Osteoblast (primary cell): ENCODE data around the gene ELP4. TPM values are rescaled to one million over a fixed set of nuclear protein-coding genes. Genes with fewer than 3 reads are reported as not detected.
"Not testable (repeated sequence)": the region's sequence is repeated elsewhere in the genome, so short reads cannot be mapped to it uniquely, and the experiment has no call there.

Experiments used
- DNase-seq: peaks from one replicate; pipeline ENCODE4 v3.0.0; 2011; ENCODE audit warnings: low spot score, mixed read lengths; ENCODE audit not compliant: insufficient read length; ENCODE audit errors: missing footprints
- H2AFZ ChIP-seq: 2 replicates; pipeline ENCODE4 v1.6.0; 2011; ENCODE audit warnings: mild to moderate bottlenecking, low read length
- H3K27ac ChIP-seq: 2 replicates; pipeline ENCODE4 v1.5.1; 2011; ENCODE audit warnings: mild to moderate bottlenecking, low read depth, low read length, moderate library complexity
- H3K27me3 ChIP-seq: 2 replicates; pipeline ENCODE4 v1.6.0; 2012; ENCODE audit warnings: mild to moderate bottlenecking, control low read depth, inconsistent platforms, low read length, moderate library complexity; ENCODE audit not compliant: insufficient read depth
- H3K36me3 ChIP-seq: 2 replicates; pipeline ENCODE4 v1.5.1; 2011; ENCODE audit warnings: mild to moderate bottlenecking, low read length, control low read depth, moderate library complexity; ENCODE audit not compliant: insufficient read depth
- H3K4me1 ChIP-seq: 2 replicates; pipeline ENCODE4 v1.5.1; 2011; ENCODE audit warnings: mild to moderate bottlenecking, low read length, control low read depth, moderate library complexity; ENCODE audit not compliant: insufficient read depth
- H3K4me2 ChIP-seq: 2 replicates; pipeline ENCODE4 v1.6.0; 2011; ENCODE audit warnings: mild to moderate bottlenecking, low read length; ENCODE audit not compliant: insufficient read depth
- H3K4me3 ChIP-seq: fragments of 200-600 bp; sonication (generic); 3 replicates; pipeline ENCODE4 v1.5.1; 2012; ENCODE audit warnings: mild to moderate bottlenecking, low read length, inconsistent platforms; ENCODE audit not compliant: insufficient read depth
- H3K79me2 ChIP-seq: 2 replicates; pipeline ENCODE4 v1.6.0; 2012; ENCODE audit warnings: mild to moderate bottlenecking, low read length, control low read depth, inconsistent platforms; ENCODE audit not compliant: insufficient read depth
- H3K9me3 ChIP-seq: 2 replicates; pipeline ENCODE4 v1.5.1; 2011; ENCODE audit warnings: low read depth, low read length, control low read depth
- H4K20me1 ChIP-seq: 2 replicates; pipeline ENCODE4 v1.6.0; 2012; ENCODE audit warnings: mild to moderate bottlenecking, low read length, control low read depth; ENCODE audit not compliant: insufficient read depth
- total RNA-seq: library from RNA; depleted of rRNA; stranded (reverse); fragments of >200 nt; gene quantifications from 2 replicates; pipeline ENCODE4 v1.2.3, GENCODE V29; 2012
- TF ChIP-seq, protein P1 (sequence below): IDR thresholded peaks from 2 replicates; pipeline ENCODE4 v1.5.1; 2011; ENCODE audit warnings: mild to moderate bottlenecking, low read depth, low read length, moderate library complexity; ENCODE audit errors: extremely low read depth

The ELP4 gene
- total RNA-seq, 1 donor: 16.3 TPM

DNA sequence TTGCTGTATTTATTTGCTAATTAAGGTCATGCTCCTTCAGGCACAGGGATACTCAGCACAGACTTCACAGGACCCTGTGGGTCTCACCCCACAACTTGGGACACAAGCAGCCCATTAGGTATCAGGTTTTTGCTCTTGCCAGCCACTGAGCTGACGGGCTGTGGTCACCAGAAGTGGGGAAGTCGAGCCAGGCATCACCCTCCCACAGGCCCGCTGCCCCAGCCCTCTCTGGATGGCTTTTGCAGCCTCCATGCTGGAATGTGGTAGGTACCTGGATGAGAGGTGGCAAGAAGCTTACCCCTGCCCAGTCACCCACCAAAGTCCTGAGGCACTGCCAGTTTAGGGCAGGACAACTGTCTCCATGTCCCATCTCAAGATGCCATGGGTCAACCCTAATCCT is 213.2 kb downstream of the ELP4 start:
- no peak overlapping the region for H2AFZ ChIP-seq
- no peaks in the 10 kb centered on the region for H4K20me1 ChIP-seq
- H3K4me1 ChIP-seq: no peaks in the 10 kb centered on the region
- TF ChIP-seq, protein P1, sequence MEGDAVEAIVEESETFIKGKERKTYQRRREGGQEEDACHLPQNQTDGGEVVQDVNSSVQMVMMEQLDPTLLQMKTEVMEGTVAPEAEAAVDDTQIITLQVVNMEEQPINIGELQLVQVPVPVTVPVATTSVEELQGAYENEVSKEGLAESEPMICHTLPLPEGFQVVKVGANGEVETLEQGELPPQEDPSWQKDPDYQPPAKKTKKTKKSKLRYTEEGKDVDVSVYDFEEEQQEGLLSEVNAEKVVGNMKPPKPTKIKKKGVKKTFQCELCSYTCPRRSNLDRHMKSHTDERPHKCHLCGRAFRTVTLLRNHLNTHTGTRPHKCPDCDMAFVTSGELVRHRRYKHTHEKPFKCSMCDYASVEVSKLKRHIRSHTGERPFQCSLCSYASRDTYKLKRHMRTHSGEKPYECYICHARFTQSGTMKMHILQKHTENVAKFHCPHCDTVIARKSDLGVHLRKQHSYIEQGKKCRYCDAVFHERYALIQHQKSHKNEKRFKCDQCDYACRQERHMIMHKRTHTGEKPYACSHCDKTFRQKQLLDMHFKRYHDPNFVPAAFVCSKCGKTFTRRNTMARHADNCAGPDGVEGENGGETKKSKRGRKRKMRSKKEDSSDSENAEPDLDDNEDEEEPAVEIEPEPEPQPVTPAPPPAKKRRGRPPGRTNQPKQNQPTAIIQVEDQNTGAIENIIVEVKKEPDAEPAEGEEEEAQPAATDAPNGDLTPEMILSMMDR: no peak
- H3K27me3 ChIP-seq: no peaks in the 10 kb centered on the region
- no peaks in the 10 kb centered on the region for H3K79me2 ChIP-seq
- no peak overlapping the region for H3K4me3 ChIP-seq
- DNase-seq: no peak
- no peak overlapping the region for H3K27ac ChIP-seq
- H3K9me3 ChIP-seq: no peaks in the 10 kb centered on the region
- H3K36me3 ChIP-seq: no peaks in the 10 kb centered on the region
- no peak overlapping the region for H3K4me2 ChIP-seq

DNA sequence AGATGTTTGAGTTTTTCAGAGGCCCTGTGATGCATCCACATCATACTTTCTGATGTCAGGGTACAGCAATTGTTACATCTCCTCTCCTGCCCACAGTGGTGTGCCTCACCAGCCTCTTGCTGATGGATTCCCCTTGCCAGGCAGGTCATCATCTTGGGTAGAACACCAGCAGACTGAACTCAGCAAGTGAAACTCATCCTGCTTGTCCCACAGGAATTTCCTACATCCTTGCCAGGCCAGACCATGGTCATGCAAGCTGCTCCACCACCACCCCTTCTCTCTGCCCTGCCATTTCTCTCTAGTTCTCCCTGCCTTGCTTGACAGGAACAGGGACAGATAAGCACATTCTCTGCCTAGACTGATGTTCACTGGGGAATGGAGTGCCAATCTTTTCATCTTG is 215.6 kb downstream of the ELP4 start:
- Histone ChIP-seq H3K36me3 (no peaks in the 10 kb centered on the region), H3K79me2 (no peaks in the 10 kb centered on the region), H3K4me1 (no peaks in the 10 kb centered on the region), H3K27ac (no peak overlapping the region), H2AFZ (no peak overlapping the region), H3K4me2 (no peak overlapping the region), H3K9me3 (no peaks in the 10 kb centered on the region), H3K4me3 (no peak overlapping the region), H3K27me3 (no peaks in the 10 kb centered on the region), H4K20me1 (no peaks in the 10 kb centered on the region)
- no peak for DNase-seq
- TF ChIP-seq, protein P1: no peak

DNA sequence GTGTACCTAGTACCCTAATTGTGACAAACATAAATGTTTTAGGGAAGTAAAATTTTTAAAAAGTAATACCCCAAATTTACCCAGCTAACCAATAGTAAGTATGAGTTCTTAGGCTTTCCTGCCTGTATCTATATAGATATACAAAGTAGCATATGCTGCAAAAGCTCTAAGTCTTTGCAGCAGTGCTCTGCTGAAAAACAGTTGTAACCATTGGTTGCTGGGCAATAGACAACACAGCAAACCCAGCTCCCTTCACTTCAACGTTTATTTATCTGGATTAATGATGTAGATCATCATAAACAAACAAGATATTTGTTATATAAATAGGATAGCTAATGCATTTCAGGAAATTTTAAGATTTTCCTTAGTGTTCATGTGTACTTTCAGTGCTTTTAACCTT is 218.9 kb downstream of the ELP4 start:
- Histone ChIP-seq H3K4me3 (no peak overlapping the region), H3K4me2 (no peak overlapping the region), H3K9me3 (no peaks in the 10 kb centered on the region), H3K79me2 (no peaks in the 10 kb centered on the region), H3K4me1 (no peaks in the 10 kb centered on the region), H3K27me3 (no peaks in the 10 kb centered on the region), H2AFZ (no peak overlapping the region), H3K27ac (no peak overlapping the region), H3K36me3 (no peaks in the 10 kb centered on the region), H4K20me1 (no peaks in the 10 kb centered on the region)
- no peak for DNase-seq
- TF ChIP-seq, protein P1: no peak

DNA sequence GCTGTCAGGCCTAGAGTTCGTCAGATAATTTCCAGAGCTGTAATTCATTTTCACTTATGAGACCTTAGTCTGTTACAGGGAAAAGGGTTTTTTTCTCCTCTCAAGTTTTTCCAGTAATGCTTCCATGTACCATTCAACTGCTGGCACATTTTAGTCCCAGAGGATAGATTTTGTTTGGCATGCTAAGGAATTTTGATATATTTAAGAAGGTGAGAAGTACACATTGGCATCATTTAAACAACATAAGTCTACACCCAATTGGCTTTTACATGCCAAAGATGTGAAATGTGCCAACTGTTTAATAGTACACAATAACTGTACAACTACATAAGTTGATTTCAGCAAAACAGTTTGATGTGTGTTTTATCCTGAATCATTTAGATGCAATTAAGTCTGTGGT is 230.6 kb downstream of the ELP4 start:
- no peaks in the 10 kb centered on the region for H3K79me2 ChIP-seq
- H4K20me1 ChIP-seq: no peaks in the 10 kb centered on the region
- H3K27me3 ChIP-seq: no peaks in the 10 kb centered on the region
- H3K4me1 ChIP-seq: no peaks in the 10 kb centered on the region
- H3K4me3 ChIP-seq: no peak overlapping the region
- no peak overlapping the region for H2AFZ ChIP-seq
- H3K4me2 ChIP-seq: no peak overlapping the region
- H3K36me3 ChIP-seq: no peaks in the 10 kb centered on the region
- H3K27ac ChIP-seq: no peak overlapping the region
- H3K9me3 ChIP-seq: no peaks in the 10 kb centered on the region
- DNase-seq: no peak
- TF ChIP-seq, protein P1: no peak

DNA sequence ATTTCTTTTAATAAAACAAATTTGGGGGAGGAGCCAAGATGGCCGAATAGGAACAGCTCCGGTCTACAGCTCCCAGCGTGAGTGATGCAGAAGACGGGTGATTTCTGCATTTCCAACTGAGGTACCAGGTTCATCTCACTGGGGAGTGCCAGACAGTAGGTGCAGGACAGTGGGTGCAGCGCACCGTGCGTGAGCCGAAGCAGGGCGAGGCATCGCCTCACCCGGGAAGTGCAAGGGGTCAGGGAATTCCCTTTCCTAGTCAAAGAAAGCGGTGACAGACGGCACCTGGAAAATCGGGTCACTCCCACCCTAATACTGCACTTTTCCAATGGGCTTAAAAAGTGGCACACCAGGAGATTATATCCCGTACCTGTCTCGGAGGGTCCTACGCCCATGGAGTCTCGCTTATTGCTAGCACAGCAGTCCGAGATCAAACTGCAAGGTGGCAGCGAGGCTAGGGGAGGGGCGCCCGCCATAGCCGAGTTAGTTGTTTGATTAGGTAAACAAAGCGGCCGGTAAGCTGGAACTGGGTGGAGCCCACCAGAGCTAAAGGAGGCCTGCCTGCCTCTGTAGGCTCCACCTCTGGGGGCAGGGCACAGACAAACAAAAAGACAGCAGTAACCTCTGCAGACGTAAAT is 231.3 kb downstream of the ELP4 start:
- H3K4me1 ChIP-seq, DNase-seq, H3K27me3 ChIP-seq: not testable (repeated sequence)

More for the DNA sequence above, 231.3 kb downstream of the ELP4 start:
- not testable (repeated sequence) for H3K79me2 ChIP-seq, H3K4me2 ChIP-seq, H3K4me3 ChIP-seq, H3K9me3 ChIP-seq, H3K36me3 ChIP-seq, H3K27ac ChIP-seq, H4K20me1 ChIP-seq, H2AFZ ChIP-seq
